SK-N-SH treated with all-trans-retinoic acid at 6 μM for 48 hours (cell line): Measurements from ENCODE around the gene EID3.

Source experiments
- ARNTL ChIP-seq: fragments of 450-650 bp; formaldehyde crosslinking; IDR thresholded peaks from 2 replicates; pipeline ENCODE4 v1.5.0; 2020; ENCODE audit warnings: low read depth, mild to moderate bottlenecking, moderate library complexity, borderline replicate concordance
- BACH2 ChIP-seq: fragments of 250-450 bp; sonication (Bioruptor Pico); IDR thresholded peaks from 2 replicates; pipeline ENCODE4 v1.9.0; 2021; ENCODE audit warnings: mild to moderate bottlenecking, borderline replicate concordance
- ESRRG ChIP-seq: fragments of 250-450 bp; sonication (Bioruptor Pico); IDR thresholded peaks from 2 replicates; pipeline ENCODE4 v1.6.1; 2021; ENCODE audit warnings: mild to moderate bottlenecking
- GLIS3 ChIP-seq: fragments of 250-450 bp; sonication (Bioruptor Pico); IDR thresholded peaks from 2 replicates; pipeline ENCODE4 v1.5.0; 2020; ENCODE audit warnings: mild to moderate bottlenecking, moderate library complexity
- OSR1 ChIP-seq: fragments of 250-450 bp; sonication (Bioruptor Pico); IDR thresholded peaks from 2 replicates; pipeline ENCODE4 v1.8.0; 2022; ENCODE audit warnings: moderate library complexity, mild to moderate bottlenecking, inconsistent platforms
- RARB ChIP-seq: fragments of 250-450 bp; sonication (Bioruptor Pico); IDR thresholded peaks from 2 replicates; pipeline ENCODE4 v1.8.0; 2021; ENCODE audit warnings: mild to moderate bottlenecking, moderate library complexity
- TOX ChIP-seq: fragments of 250-450 bp; sonication (Bioruptor Pico); IDR thresholded peaks from 2 replicates; pipeline ENCODE4 v1.8.0; 2021; ENCODE audit warnings: mild to moderate bottlenecking, moderate library complexity, borderline replicate concordance
- ZFP3 ChIP-seq: fragments of 250-450 bp; sonication (Bioruptor Pico); IDR thresholded peaks from 2 replicates; pipeline ENCODE4 v1.5.0; 2020; ENCODE audit warnings: mild to moderate bottlenecking, moderate library complexity
- TF ChIP-seq, protein P1 (sequence below): fragments of 250-450 bp; sonication (Bioruptor Pico); IDR thresholded peaks from 2 replicates; pipeline ENCODE4 v1.5.1; 2020; ENCODE audit warnings: low read depth, mild to moderate bottlenecking, moderate library complexity
- TF ChIP-seq, protein P2 (sequence below): fragments of 250-450 bp; sonication (Bioruptor Pico); IDR thresholded peaks from 2 replicates; pipeline ENCODE4 v1.8.0; 2020; ENCODE audit warnings: mild to moderate bottlenecking, moderate library complexity, borderline replicate concordance

DNA sequence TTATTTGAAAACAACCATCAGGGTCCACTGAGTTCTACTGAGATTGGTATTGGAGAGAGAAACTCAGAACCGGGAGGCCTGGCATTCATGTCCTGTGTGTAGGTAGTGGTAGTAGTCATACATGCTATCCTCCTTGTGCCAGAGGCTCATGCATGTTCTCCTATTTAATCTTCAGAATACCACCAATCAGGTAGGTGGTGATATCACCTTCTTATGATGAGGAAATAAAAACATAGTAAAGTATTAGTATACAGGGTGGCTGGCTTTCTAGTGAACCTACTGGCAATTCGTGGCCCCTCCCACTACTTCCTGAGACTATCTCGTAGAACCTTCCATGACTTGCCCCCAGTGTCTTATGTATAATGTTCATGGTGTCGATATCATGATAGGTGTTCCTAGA, 40.5 kb upstream of the EID3 start:
- TF ChIP-seq, protein P1, sequence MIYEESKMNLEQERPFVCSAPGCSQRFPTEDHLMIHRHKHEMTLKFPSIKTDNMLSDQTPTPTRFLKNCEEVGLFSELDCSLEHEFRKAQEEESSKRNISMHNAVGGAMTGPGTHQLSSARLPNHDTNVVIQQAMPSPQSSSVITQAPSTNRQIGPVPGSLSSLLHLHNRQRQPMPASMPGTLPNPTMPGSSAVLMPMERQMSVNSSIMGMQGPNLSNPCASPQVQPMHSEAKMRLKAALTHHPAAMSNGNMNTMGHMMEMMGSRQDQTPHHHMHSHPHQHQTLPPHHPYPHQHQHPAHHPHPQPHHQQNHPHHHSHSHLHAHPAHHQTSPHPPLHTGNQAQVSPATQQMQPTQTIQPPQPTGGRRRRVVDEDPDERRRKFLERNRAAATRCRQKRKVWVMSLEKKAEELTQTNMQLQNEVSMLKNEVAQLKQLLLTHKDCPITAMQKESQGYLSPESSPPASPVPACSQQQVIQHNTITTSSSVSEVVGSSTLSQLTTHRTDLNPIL (CRISPR knock-in tag), result no peak
- TF ChIP-seq BACH2 (CRISPR knock-in tag) (no peak), ARNTL (CRISPR knock-in tag) (no peak), ESRRG (CRISPR knock-in tag) (no peak), ZFP3 (CRISPR knock-in tag) (no peak), GLIS3 (CRISPR knock-in tag) (no peak), TOX (no peak), OSR1 (no peak), RARB (CRISPR knock-in tag) (no peak)
- TF ChIP-seq, protein P2, sequence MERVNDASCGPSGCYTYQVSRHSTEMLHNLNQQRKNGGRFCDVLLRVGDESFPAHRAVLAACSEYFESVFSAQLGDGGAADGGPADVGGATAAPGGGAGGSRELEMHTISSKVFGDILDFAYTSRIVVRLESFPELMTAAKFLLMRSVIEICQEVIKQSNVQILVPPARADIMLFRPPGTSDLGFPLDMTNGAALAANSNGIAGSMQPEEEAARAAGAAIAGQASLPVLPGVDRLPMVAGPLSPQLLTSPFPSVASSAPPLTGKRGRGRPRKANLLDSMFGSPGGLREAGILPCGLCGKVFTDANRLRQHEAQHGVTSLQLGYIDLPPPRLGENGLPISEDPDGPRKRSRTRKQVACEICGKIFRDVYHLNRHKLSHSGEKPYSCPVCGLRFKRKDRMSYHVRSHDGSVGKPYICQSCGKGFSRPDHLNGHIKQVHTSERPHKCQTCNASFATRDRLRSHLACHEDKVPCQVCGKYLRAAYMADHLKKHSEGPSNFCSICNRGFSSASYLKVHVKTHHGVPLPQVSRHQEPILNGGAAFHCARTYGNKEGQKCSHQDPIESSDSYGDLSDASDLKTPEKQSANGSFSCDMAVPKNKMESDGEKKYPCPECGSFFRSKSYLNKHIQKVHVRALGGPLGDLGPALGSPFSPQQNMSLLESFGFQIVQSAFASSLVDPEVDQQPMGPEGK (CRISPR knock-in tag), result no peak
